ENCODE data around the gene DDX49.

GRCh38 chr19:18942692-18943091 is 23.2 kb downstream of the DDX49 start:
- TF ChIP-seq EZH2phosphoT487 (IDR thresholded peaks at IDR 0.05; ENCODE audit: borderline replicate concordance, low read length) (no peak), CTCF (conservative IDR thresholded peaks at IDR 0.05; ENCODE audit: low read depth, low read length) (no peak)
